Measurements from ENCODE around the gene APOBEC4.

The APOBEC4 gene

DNA sequence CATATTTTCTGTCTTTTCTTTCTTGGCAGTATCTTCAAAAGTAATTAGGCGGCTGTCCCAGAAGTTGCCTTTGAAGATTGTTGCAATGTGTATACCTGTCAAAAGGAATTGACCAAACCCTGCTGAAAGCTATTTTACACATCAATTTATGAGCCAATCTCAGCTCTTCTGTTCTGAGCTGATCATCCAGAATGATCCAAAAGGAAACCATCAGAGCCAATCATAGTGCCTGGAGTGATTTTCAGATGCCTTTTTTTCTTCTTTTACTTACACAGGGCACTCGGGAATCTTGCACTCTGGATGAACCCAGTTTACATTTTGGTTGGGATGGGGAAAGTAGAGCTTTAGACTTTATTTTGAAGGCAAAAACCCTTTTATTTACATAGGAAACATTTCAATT lies 21.8 kb upstream of the APOBEC4 start:
- no peak for DNase-seq

DNA sequence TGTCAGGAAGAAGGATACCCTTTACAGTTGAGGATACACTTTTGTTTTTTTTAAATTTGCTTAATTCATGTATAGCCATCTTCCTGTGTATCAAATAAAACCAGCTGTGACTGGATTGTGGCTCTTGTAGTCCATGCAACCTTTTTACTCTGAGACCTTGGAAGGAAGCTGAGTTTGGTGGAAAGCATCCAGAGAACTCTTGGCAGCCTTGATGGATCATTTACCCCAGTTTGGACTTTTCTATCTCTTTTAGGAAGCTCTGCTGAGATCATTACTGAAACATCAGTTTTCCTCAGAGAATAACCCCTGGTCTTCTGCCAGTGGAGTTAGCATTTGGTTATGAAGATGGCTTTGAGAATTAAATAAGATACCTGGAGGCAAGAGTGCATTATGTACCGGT lies 21.2 kb upstream of the APOBEC4 start:
- DNase-seq: no peak

GRCh38 chr1:183673605-183674323 lies 20.6 kb upstream of the APOBEC4 start:
- no peak for DNase-seq

GRCh38 chr1:183670169-183670568 lies 17.1 kb upstream of the APOBEC4 start:
- DNase-seq: no peak

- DNase-seq: no peak
Observed at GRCh38 chr1:183656355-183656754, 3.2 kb upstream of the APOBEC4 start.

GRCh38 chr1:183655562-183656075 lies 2.5 kb upstream of the APOBEC4 start:
- peak; percentile 55 for DNase-seq

DNA sequence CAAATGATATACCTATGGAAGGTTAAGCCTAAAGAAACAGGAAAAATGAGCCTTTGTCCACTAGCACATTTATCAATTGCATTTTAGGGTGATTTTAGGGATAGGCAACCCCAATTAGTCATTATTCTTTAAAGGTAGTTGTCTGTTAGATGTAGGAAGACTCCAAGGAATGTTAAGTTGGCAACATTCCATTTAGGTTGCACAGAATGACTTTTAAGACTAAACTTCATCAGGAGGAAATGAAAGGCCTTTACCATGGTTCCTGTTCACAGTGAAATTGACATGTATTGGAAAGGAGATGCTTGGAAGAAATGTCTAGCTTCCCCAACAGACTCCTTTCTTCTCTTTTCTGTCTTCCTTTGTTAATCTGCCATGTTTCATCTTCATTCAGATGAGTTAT lies 1.6 kb upstream of the APOBEC4 start:
- DNase-seq: no peak

DNA sequence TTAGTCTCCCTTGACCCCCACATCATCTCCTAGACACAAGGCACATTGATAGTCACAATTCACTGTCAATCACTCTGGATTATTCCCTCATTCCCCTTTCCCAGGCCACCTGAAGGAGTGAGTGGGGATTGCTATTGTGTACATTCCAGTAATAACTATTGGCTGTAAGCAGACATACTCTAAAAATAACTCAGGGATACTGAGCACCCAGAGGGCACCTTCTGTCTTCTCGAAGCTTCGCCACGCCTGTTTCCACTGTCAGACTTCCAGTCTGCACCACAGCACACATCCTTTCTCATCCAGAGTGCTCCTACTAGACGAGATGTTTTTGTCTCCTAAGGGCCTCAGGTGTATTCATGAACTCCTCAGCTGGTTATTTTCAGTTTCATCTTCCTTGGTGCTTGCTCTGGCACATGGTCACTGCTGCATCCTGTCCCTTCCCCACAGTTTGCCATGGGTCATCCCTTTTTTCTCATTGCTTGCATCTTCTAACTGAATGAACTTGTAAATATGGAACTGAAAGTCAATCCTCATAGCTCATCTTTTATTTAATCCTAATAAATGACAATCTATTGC lies 848 bp upstream of the APOBEC4 start:
- no peak for DNase-seq

- DNase-seq: no peak
Observed at GRCh38 chr1:183653462-183653794, 312 bp upstream of the APOBEC4 start.

GRCh38 chr1:183652107-183652506 lies 1.0 kb downstream of the APOBEC4 start:
- no peak for DNase-seq

DNA sequence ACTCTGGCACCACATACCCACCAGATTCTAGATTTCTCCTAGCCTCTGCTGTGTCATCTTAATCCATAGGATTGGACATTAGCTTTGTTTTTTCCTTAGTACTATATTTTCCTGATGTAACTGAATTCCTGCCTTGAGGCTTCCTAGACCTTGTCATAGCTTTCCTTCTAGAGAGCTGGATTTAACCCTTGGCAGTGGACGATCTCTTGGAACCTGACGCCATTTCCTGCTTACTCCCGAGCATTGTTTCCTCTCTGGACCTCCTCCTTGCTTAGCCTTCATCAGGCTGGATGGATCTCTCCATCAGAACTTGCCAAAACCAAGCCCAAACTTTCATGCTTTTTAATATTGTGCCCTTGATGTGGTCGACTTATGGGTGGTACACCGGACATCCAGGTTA lies 1.5 kb downstream of the APOBEC4 start:
- DNase-seq: no peak

- no peak for DNase-seq
Observed at GRCh38 chr1:183648042-183648441, 5.1 kb downstream of the APOBEC4 start.

DNA sequence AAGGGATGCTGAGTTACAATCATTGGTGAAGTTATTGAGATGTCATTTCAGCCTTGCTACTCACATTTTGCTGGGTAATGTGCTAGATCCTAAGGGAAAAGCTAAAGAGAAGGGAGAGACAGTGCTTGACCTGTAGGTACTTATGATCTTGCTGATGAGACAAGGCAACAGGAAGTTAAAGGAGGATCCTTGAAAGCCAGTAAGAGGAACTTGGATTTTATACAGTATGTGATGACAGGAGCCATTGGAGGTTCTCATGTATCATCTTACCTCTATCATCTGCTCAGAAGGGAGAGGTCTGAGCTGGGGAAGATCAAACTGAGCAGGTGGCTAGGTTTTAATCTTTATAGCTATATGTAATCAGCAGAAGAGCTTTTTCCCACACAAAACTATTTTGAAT lies 6.3 kb downstream of the APOBEC4 start:
- DNase-seq: no peak

DNA sequence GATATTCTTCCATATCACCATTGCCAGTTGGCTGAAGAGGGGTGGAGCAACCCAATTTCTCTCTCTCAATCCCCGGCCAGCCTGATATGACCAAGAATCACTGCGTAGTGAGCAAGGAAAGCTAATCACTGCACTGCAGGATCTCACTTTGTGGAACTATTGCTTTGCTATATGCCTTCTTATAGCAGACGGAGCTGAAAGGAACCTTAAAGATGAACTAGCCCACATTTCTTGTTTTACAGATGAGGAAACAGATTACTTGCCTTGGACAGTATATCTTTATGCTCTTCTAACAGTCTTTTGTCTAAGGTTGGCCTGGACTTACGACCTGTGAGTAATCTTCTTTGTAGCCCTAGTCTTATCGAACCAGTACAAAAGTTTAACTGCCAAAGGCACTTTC lies 7.6 kb downstream of the APOBEC4 start:
- DNase-seq: no peak

- no peak for DNase-seq
Observed at GRCh38 chr1:183642166-183642565, 10.9 kb downstream of the APOBEC4 start.

DNA sequence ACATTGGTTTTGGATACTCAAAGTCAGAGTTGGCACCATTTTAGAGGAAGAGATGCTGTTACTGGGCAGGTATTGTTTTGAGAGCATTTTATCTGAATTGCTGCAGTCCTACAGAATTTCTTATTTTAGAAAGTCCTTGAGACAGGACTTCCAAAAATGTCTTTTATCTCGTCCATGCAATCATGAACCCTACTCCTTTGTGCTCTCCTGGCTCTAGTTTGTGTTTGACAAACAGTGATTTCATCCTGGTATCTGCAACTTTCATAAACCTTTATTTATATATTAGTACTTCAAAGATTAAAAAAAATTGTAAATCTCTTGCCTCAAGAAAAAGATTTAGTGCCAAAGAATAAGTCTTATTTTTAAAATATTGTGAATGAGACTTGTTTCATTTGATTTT lies 12.9 kb downstream of the APOBEC4 start:
- DNase-seq: no peak

DNA sequence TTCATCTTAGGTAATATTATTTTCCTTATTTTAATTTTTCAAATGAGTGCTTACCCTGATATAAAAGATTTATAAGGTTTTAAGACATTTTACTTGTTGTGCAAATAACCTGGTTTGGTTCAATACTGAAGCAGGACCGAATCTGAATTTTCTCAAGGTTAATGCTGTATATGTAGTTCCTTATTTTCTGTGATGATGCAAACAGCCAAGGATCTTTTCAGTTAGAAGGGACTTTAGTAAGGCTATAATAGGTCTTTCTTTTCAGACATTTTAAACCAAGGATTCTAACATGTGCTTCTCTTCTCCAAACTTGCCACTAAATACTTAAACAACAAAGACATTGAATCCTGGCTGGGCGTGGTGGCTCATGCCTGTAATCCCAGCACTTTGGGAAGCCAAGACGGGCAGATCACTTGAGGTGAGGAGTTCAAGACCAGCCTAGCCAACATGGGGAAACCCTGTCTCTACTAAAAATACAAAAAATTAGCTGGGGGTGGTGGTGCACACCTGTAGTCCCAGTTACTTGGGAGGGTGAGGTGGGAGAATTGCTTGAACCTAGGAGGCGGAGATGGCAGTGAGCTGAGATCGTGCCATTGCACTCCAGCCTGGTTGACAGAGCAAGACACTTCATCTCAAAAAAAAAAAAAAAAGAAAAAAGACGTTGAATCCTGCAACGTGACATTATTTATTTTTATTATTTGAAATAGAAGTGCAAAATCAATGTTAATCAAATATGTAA lies 14.3 kb downstream of the APOBEC4 start:
- DNase-seq: no peak

- peak; percentile 3 for DNase-seq
Observed at GRCh38 chr1:183636783-183637182, 16.3 kb downstream of the APOBEC4 start.

GRCh38 chr1:183636334-183636682 lies 16.8 kb downstream of the APOBEC4 start:
- no peak for DNase-seq

- DNase-seq: peak; percentile 89
Observed at GRCh38 chr1:183635606-183636333, 17.3 kb downstream of the APOBEC4 start, which contains the start of gene ARPC5. Gene ARPC5, minus strand, starts transcription at chr1:183635783. Its CDS starts 124 bp downstream, at chr1:183635659.

DNA sequence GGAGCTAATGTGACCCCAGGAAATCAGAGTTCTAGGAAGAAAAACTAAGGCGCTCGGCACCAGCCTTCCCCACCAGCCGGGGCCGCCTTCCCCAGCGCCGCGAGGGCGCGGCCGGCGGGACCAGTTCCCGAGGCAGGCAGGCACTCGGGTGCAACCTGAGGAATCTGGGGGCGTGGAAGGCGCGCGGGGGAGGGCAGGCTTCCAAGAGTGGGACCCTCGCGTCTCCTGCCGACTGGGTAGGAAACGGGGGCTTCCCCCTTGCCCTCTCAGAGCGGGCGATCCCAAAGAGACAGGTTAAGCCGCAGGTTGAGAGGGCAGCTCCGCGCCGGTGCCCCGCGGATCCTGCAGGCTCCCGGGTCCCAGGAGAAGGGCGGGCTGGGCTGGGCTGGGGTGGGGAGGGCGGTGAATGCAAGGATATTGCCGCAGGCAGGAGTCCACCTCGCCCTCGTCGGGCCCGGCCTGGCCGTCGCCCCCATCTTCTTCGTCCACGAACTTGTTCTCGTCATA lies 18.0 kb downstream of the APOBEC4 start:
- no peak for DNase-seq

DNA sequence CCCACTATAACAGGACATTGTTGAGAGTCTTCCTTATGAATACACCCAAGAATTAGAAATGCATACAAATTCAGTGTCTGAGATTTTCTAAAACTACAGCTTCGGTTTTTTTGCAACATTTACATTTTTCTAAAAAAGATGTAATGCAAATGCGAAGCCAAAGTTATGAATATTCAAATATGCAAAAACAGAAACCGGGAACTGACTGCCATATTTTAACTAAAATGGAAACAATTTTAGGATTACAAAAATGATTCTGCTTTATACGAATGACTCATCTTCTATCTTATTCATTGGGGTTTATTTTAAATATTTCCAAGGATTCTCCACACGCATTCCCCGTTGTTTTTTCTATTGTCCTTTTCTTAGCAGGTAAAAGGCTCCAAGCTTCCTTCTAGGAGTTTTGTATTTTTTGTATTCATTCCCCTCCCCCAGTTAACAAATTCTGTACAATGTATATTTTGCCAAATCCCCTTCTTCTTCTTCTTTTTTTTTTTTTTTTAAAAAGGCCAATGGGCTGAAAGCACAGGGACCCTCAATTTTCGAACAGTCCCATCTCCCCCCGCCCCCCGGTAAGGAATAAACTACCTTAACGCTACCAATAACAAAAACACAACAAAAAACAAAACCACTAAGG lies 18.6 kb downstream of the APOBEC4 start:
- no peak for DNase-seq

Measured in NCI-H2029 (cell line).